SK-N-MC (cell line): Measurements from ENCODE around the gene TRIP4.

Experiments used
- DNase-seq: peaks from one replicate; pipeline ENCODE4 v3.0.0-alpha.2; 2011; ENCODE audit warnings: low read depth, low spot score
- H3K27ac ChIP-seq: fragments of 200-600 bp; sonication (generic); 2 replicates; pipeline ENCODE4 v1.5.1; 2016; ENCODE audit warnings: mixed run types
- H3K36me3 ChIP-seq: fragments of 200-600 bp; sonication (generic); 2 replicates; pipeline ENCODE4 v1.6.1; 2017; ENCODE audit warnings: antibody characterized with exemption, low read length, mixed read lengths; ENCODE audit not compliant: insufficient read depth
- H3K4me3 ChIP-seq: fragments of 200-600 bp; sonication (generic); 2 replicates; pipeline ENCODE4 v1.5.1; 2016
- H3K9ac ChIP-seq: fragments of 200-600 bp; sonication (generic); 2 replicates; pipeline ENCODE4 v1.8.0; 2017; ENCODE audit warnings: mixed run types, mixed read lengths; ENCODE audit not compliant: insufficient read length
- H3K9me3 ChIP-seq: fragments of 200-600 bp; sonication (generic); 2 replicates; pipeline ENCODE4 v1.6.1; 2017; ENCODE audit warnings: low read depth, mild to moderate bottlenecking, antibody characterized with exemption, low read length, moderate library complexity, mixed read lengths
- EZH2 ChIP-seq: fragments of 200-600 bp; sonication (generic); IDR thresholded peaks from one replicate; pipeline ENCODE4 v1.6.1; 2017; ENCODE audit warnings: antibody characterized with exemption
- FOXP2 ChIP-seq: optimal IDR thresholded peaks from 2 replicates; pipeline ENCODE3; 2011; ENCODE audit warnings: mild to moderate bottlenecking, moderate library complexity; ENCODE audit not compliant: insufficient read depth; ENCODE audit errors: extremely low read length, control extremely low read depth
- POLR2AphosphoS5 ChIP-seq: IDR thresholded peaks from 2 replicates; pipeline ENCODE4 v1.6.1; 2012; ENCODE audit warnings: mild to moderate bottlenecking, low read depth, low read length, borderline replicate concordance

The TRIP4 gene

GRCh38 chr15:64430000-64430735 lies 42.5 kb downstream of the TRIP4 start:
- Histone ChIP-seq H3K4me3 (peak overlapping the region; percentile 56), H3K9ac (no peak overlapping the region), H3K9me3 (no peaks in the 10 kb centered on the region), H3K36me3 (no peaks in the 10 kb centered on the region; the same call in 1 of the 2 replicates), H3K27ac (no peak overlapping the region)
- TF ChIP-seq POLR2AphosphoS5 = peak; percentile 84; the same call in 1 of the 2 replicates
- TF ChIP-seq EZH2 = no peak
- peak; percentile 97 for TF ChIP-seq FOXP2
- peak; percentile 90 for DNase-seq

GRCh38 chr15:64437982-64438381 lies 50.3 kb downstream of the TRIP4 start:
- Histone ChIP-seq H3K27ac (no peak overlapping the region), H3K9ac (no peak overlapping the region), H3K4me3 (no peak overlapping the region), H3K36me3 (no peaks in the 10 kb centered on the region), H3K9me3 (no peaks in the 10 kb centered on the region)
- TF ChIP-seq POLR2AphosphoS5 (no peak), EZH2 (no peak), FOXP2 (no peak)
- DNase-seq = no peak

GRCh38 chr15:64438653-64439447 lies 51.2 kb downstream of the TRIP4 start:
- Histone ChIP-seq H3K9ac (no peak overlapping the region), H3K9me3 (no peaks in the 10 kb centered on the region), H3K36me3 (no peaks in the 10 kb centered on the region), H3K4me3 (no peak overlapping the region), H3K27ac (no peak overlapping the region)
- DNase-seq = no peak
- TF ChIP-seq FOXP2 = no peak
- no peak for TF ChIP-seq POLR2AphosphoS5
- TF ChIP-seq EZH2 = no peak

- H3K36me3 ChIP-seq = no peaks in the 10 kb centered on the region
- no peak overlapping the region for H3K4me3 ChIP-seq
- no peak for DNase-seq
- H3K9me3 ChIP-seq = no peaks in the 10 kb centered on the region
- TF ChIP-seq POLR2AphosphoS5 = no peak
- no peak for TF ChIP-seq EZH2
- TF ChIP-seq FOXP2 = no peak
- no peak overlapping the region for H3K27ac ChIP-seq
- H3K9ac ChIP-seq = no peak overlapping the region
These were observed 54.2 kb downstream of the TRIP4 start for GRCh38 chr15:64441852-64442251.

- H3K36me3 ChIP-seq = no peaks in the 10 kb centered on the region
- no peak overlapping the region for H3K4me3 ChIP-seq
- no peak for DNase-seq
- TF ChIP-seq POLR2AphosphoS5 (no peak), EZH2 (no peak), FOXP2 (no peak)
- no peaks in the 10 kb centered on the region for H3K9me3 ChIP-seq
- H3K27ac ChIP-seq = no peak overlapping the region
- no peak overlapping the region for H3K9ac ChIP-seq
These were observed 55.4 kb downstream of the TRIP4 start for GRCh38 chr15:64443016-64443415.

GRCh38 chr15:64443747-64444621 lies 56.3 kb downstream of the TRIP4 start:
- TF ChIP-seq EZH2 = no peak
- no peak for TF ChIP-seq POLR2AphosphoS5
- TF ChIP-seq FOXP2 = no peak
- no peak overlapping the region for H3K27ac ChIP-seq
- H3K9me3 ChIP-seq = no peaks in the 10 kb centered on the region
- H3K4me3 ChIP-seq = no peak overlapping the region
- DNase-seq = no peak
- H3K9ac ChIP-seq = no peak overlapping the region
- no peaks in the 10 kb centered on the region for H3K36me3 ChIP-seq

GRCh38 chr15:64444836-64445235 lies 57.2 kb downstream of the TRIP4 start:
- Histone ChIP-seq H3K9me3 (no peaks in the 10 kb centered on the region), H3K27ac (no peak overlapping the region), H3K36me3 (no peaks in the 10 kb centered on the region), H3K9ac (no peak overlapping the region), H3K4me3 (no peak overlapping the region)
- TF ChIP-seq FOXP2 (no peak), POLR2AphosphoS5 (no peak), EZH2 (no peak)
- DNase-seq = no peak
